GM23338 (cell line): ENCODE results near the gene USP49. TPM values are rescaled to one million over a fixed set of nuclear protein-coding genes. Genes with fewer than 3 reads are reported as not detected.

Experiments used
- ATAC-seq: fragments of 200-7000 bp; cut with Tn5 transposase; 3 replicates; pipeline ENCODE4 v1.9.1; 2020
- DNase-seq: peaks from one replicate; pipeline ENCODE4 v3.0.0-alpha.2; 2015; ENCODE audit warnings: low spot score
- H2AFZ ChIP-seq: fragments of 200-600 bp; sonication (generic); 2 replicates; pipeline ENCODE4 v1.8.0; 2016; ENCODE audit warnings: antibody characterized with exemption, mild to moderate bottlenecking, moderate library complexity
- H3F3A ChIP-seq: fragments of 200-600 bp; sonication (generic); replicated peaks from 2 replicates; pipeline ENCODE4 v1.8.0; 2017; ENCODE audit warnings: antibody characterized with exemption, mixed run types, low read depth
- H3K27ac ChIP-seq: fragments of 200-600 bp; sonication (generic); 2 replicates; pipeline ENCODE4 v1.6.1; 2016; ENCODE audit warnings: low read depth
- H3K27me3 ChIP-seq: fragments of 200-600 bp; sonication (generic); 2 replicates; pipeline ENCODE4 v1.8.0; 2016; ENCODE audit warnings: mild to moderate bottlenecking, mixed run types, moderate library complexity; ENCODE audit not compliant: insufficient read depth
- H3K36me3 ChIP-seq: fragments of 200-600 bp; sonication (generic); 2 replicates; pipeline ENCODE4 v1.8.0; 2016; ENCODE audit warnings: mild to moderate bottlenecking; ENCODE audit not compliant: insufficient read depth
- H3K4me1 ChIP-seq: fragments of 200-600 bp; sonication (generic); 2 replicates; pipeline ENCODE4 v1.8.0; 2016; ENCODE audit warnings: mild to moderate bottlenecking, moderate library complexity; ENCODE audit not compliant: insufficient read depth
- H3K4me2 ChIP-seq: fragments of 200-600 bp; sonication (generic); 2 replicates; pipeline ENCODE4 v1.7.1; 2017; ENCODE audit warnings: mixed run types
- H3K4me3 ChIP-seq: fragments of 200-600 bp; sonication (generic); 2 replicates; pipeline ENCODE4 v1.6.1; 2016; ENCODE audit warnings: mixed run types
- H3K79me2 ChIP-seq: fragments of 200-600 bp; sonication (generic); replicated peaks from 2 replicates; pipeline ENCODE4 v1.8.0; 2017; ENCODE audit warnings: mild to moderate bottlenecking; ENCODE audit not compliant: insufficient read depth
- H3K9me2 ChIP-seq: fragments of 200-600 bp; sonication (generic); 2 replicates; pipeline ENCODE4 v1.8.0; 2017; ENCODE audit not compliant: insufficient read depth
- H4K20me1 ChIP-seq: fragments of 200-600 bp; sonication (generic); replicated peaks from 2 replicates; pipeline ENCODE4 v1.8.0; 2017; ENCODE audit warnings: mild to moderate bottlenecking; ENCODE audit not compliant: insufficient read depth
- H3K27ac Mint-ChIP-seq: 2 replicates; pipeline ENCODE4 v1.8.0; 2020; ENCODE audit warnings: inconsistent platforms, mild to moderate bottlenecking, moderate library complexity, mixed read lengths
- H3K27me3 Mint-ChIP-seq: 3 replicates; pipeline ENCODE4 v1.8.0; 2022; ENCODE audit warnings: low read depth, mild to moderate bottlenecking, moderate library complexity, mixed read lengths, inconsistent platforms; ENCODE audit not compliant: insufficient read depth, poor library complexity
- H3K36me3 Mint-ChIP-seq: 3 replicates; pipeline ENCODE4 v1.8.0; 2021; ENCODE audit warnings: low read depth, mild to moderate bottlenecking, inconsistent platforms, moderate library complexity, mixed read lengths
- H3K4me1 Mint-ChIP-seq: 3 replicates; pipeline ENCODE4 v1.8.0; 2020; ENCODE audit warnings: mild to moderate bottlenecking, inconsistent platforms, mixed read lengths
- H3K4me3 Mint-ChIP-seq: 3 replicates; pipeline ENCODE4 v1.8.0; 2021; ENCODE audit warnings: moderate library complexity, mild to moderate bottlenecking, inconsistent platforms, mixed read lengths
- H3K9me3 Mint-ChIP-seq: 3 replicates; pipeline ENCODE4 v1.8.0; 2020; ENCODE audit warnings: moderate library complexity, mild to moderate bottlenecking, inconsistent platforms, mixed read lengths
- CREB1 ChIP-seq: fragments of 250-450 bp; sonication (Bioruptor Pico); IDR thresholded peaks from 2 replicates; pipeline ENCODE4 v1.5.0; 2020; ENCODE audit warnings: low read depth, mild to moderate bottlenecking, moderate library complexity
- ETS1 ChIP-seq: IDR thresholded peaks from 2 replicates; pipeline ENCODE4 v1.6.1; 2016; ENCODE audit warnings: antibody characterized with exemption
- EZH2 ChIP-seq: fragments of 200-600 bp; sonication (generic); IDR thresholded peaks from one replicate; pipeline ENCODE4 v1.8.0; 2017; ENCODE audit warnings: antibody characterized with exemption, mild to moderate bottlenecking, low read depth; ENCODE audit not compliant: unreplicated experiment
- EZH2phosphoT487 ChIP-seq: fragments of 200-600 bp; sonication (generic); IDR thresholded peaks from one replicate; pipeline ENCODE4 v1.8.1; 2018; ENCODE audit warnings: antibody characterized with exemption; ENCODE audit not compliant: unreplicated experiment
- JUNB ChIP-seq: IDR thresholded peaks from one replicate; pipeline ENCODE4 v1.6.1; 2016; ENCODE audit warnings: antibody characterized with exemption; ENCODE audit not compliant: unreplicated experiment
- NANOG ChIP-seq: IDR thresholded peaks from 2 replicates; pipeline ENCODE4 v1.6.1; 2016; ENCODE audit warnings: antibody characterized with exemption, borderline replicate concordance
- POLR2AphosphoS5 ChIP-seq: IDR thresholded peaks from 2 replicates; pipeline ENCODE4 v1.6.1; 2016; ENCODE audit warnings: antibody characterized with exemption, low read depth
- REST ChIP-seq: IDR thresholded peaks from one replicate; pipeline ENCODE4 v1.6.1; 2018; ENCODE audit warnings: antibody characterized with exemption; ENCODE audit not compliant: unreplicated experiment
- STAT1 ChIP-seq: IDR thresholded peaks from one replicate; pipeline ENCODE4 v1.6.1; 2016; ENCODE audit warnings: antibody characterized with exemption; ENCODE audit not compliant: unreplicated experiment
- ZNF114 ChIP-seq: fragments of 250-450 bp; sonication (Bioruptor Pico); IDR thresholded peaks from 2 replicates; pipeline ENCODE4 v1.5.0; 2020; ENCODE audit warnings: mild to moderate bottlenecking, moderate library complexity
- ZNF331 ChIP-seq: fragments of 250-450 bp; sonication (Bioruptor Pico); IDR thresholded peaks from 2 replicates; pipeline ENCODE4 v1.5.0; 2020; ENCODE audit warnings: low read depth, mild to moderate bottlenecking, moderate library complexity
- ZNF462 ChIP-seq: fragments of 250-450 bp; sonication (Bioruptor Pico); IDR thresholded peaks from 2 replicates; pipeline ENCODE4 v1.5.0; 2020; ENCODE audit warnings: mild to moderate bottlenecking, moderate library complexity
- polyA plus RNA-seq: library from polyadenylated mRNA; unstranded; fragments of >200 nt; fragmentation: Nextera tagmentation; extraction: Ambion mirVana; gene quantifications from 2 replicates; pipeline ENCODE4 v1.2.1, GENCODE V29; 2016
- total RNA-seq: library from RNA; depleted of rRNA; stranded (reverse); fragments of >200 nt; shearing (Covaris generic); gene quantifications from 2 replicates; pipeline ENCODE4 v1.2.3, GENCODE V29; 2014
- TF ChIP-seq, protein P1 (sequence below), 2 experiments: fragments of 200-600 bp in 1 of 2; sonication (generic) in 1 of 2; conservative IDR thresholded peaks; 2 replicates each; pipeline versions ENCODE4 v1.5.1 to v1.6.1; 2016 to 2017; ENCODE audit warnings: antibody characterized with exemption in 2 of 2, low read depth in 2 of 2, mild to moderate bottlenecking in 2 of 2, moderate library complexity in 1 of 2

Gene USP49
- total and polyA plus RNA-seq, 2 experiments from 2014 or later: 5.9 to 21.5 TPM

DNA sequence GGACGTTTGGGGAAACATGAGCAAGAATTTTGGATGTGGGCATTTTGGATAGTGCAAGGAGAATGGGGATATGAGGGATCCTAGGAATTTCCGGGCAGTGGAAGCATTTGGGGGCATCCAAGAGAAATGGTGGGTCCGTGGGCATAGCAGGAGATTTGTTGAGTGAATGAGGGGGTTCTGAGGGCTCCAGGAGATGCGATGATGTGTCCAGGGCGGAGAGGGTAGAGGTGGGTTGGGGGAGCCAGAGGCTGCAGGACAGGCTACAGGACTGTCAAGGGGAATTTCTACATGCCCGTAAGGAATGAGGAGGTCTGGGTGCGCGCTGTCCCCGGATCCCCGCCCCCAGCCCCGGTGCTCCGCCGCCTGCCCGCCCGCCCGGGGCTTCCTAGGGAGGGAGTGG, 115.8 kb downstream of the USP49 start:
- Histone ChIP-seq H3K27ac (no peak overlapping the region), H3K9me2 (no peaks in the 10 kb centered on the region), H2AFZ (no peak overlapping the region), H3K4me1 (peaks cover 17% of the 10 kb centered on the region), H3F3A (peaks cover 5% of the 10 kb centered on the region; the same call in 1 of the 2 replicates), H3K27me3 (peaks cover 45% of the 10 kb centered on the region), H3K79me2 (0 out of 2 replicates have a peak, but pooled peaks cover 7% of the 10 kb centered on the region), H3K4me3 (peak overlapping the region; percentile 79), H4K20me1 (no peaks in the 10 kb centered on the region), H3K4me2 (peak overlapping the region; percentile 96), H3K36me3 (no peaks in the 10 kb centered on the region)
- peaks cover 41% of the 10 kb centered on the region for H3K27me3 Mint-ChIP-seq
- peak; percentile 1; the same call in 2 of the 3 replicates for ATAC-seq
- H3K4me3 Mint-ChIP-seq: peak overlapping the region; percentile 89
- peaks cover 7% of the 10 kb centered on the region; the same call in 1 of the 3 replicates for H3K36me3 Mint-ChIP-seq
- peak overlapping the region; percentile 11; the same call in 1 of the 2 replicates for H3K27ac Mint-ChIP-seq
- no peaks in the 10 kb centered on the region for H3K9me3 Mint-ChIP-seq
- TF ChIP-seq POLR2AphosphoS5 (no peak), ZNF331 (CRISPR knock-in tag) (no peak), ETS1 (no peak), JUNB (no peak), CREB1 (no peak), NANOG (no peak), STAT1 (no peak), ZNF114 (CRISPR knock-in tag) (no peak), EZH2phosphoT487 (no peak), REST (no peak), EZH2 (no peak), ZNF462 (CRISPR knock-in tag) (no peak)
- TF ChIP-seq, protein P1, sequence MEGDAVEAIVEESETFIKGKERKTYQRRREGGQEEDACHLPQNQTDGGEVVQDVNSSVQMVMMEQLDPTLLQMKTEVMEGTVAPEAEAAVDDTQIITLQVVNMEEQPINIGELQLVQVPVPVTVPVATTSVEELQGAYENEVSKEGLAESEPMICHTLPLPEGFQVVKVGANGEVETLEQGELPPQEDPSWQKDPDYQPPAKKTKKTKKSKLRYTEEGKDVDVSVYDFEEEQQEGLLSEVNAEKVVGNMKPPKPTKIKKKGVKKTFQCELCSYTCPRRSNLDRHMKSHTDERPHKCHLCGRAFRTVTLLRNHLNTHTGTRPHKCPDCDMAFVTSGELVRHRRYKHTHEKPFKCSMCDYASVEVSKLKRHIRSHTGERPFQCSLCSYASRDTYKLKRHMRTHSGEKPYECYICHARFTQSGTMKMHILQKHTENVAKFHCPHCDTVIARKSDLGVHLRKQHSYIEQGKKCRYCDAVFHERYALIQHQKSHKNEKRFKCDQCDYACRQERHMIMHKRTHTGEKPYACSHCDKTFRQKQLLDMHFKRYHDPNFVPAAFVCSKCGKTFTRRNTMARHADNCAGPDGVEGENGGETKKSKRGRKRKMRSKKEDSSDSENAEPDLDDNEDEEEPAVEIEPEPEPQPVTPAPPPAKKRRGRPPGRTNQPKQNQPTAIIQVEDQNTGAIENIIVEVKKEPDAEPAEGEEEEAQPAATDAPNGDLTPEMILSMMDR (conservative IDR thresholded peaks at IDR 0.05; ENCODE audit: low read depth in 2 of 2): no peak
- peak; percentile 52 for DNase-seq
- H3K4me1 Mint-ChIP-seq: peaks cover 13% of the 10 kb centered on the region
